GM18507 (cell line): Measurements from ENCODE around the gene MYO7A.
A peak's percentile ranks its signal among the peaks of the same experiment; 100 is the strongest.

Source experiments
- DNase-seq: peaks from one replicate; pipeline ENCODE4 v3.0.0; 2011; ENCODE audit warnings: low read depth; ENCODE audit not compliant: insufficient read length; ENCODE audit errors: extremely low spot score
- FAIRE-seq: peaks from 2 replicates; lab custom pipeline; 2011; peaks lifted over from hg19 to GRCh38; lab: Jason Lieb, UNC

Gene MYO7A

DNA sequence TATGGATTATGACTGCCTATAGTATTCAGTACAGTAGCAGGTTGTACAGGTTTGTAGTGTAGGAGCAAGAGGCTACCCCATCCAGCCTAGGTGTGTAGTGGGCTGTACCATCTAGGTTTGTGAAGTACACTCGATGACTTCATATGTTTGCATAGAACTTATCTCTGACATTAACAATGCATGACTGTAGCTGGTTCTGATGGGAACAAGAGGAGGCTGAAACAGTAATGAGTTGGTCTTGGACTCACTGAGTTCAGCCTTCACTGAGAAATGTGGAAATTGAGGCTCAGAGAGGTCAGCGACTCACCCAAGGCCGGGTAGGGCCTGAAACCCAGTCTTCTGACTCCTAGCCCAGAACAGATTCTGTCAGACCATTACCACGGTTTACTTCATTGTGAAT lies 13.0 kb downstream of the MYO7A start:
- FAIRE-seq (no peak), DNase-seq (no peak)

DNA sequence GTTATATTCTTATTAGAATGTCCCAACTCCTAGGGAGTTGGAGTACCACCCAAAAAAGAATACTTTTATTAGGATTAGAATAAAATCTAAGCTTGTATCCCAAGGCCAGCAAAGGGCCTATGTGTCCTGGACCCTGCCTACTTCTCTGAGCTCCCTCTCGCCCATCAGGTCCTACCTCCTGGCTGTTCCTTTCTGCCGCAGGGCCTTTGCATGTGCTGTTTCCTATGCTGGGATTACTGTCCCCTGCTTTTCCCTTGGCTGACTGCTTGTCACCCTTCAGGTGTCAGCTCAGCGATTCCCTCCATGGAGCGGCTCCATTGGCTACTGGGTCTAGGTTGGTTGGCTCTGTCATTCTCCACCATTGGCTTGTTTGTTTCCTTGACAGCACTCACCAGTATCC lies 13.4 kb downstream of the MYO7A start:
- DNase-seq (no peak), FAIRE-seq (no peak)

DNA sequence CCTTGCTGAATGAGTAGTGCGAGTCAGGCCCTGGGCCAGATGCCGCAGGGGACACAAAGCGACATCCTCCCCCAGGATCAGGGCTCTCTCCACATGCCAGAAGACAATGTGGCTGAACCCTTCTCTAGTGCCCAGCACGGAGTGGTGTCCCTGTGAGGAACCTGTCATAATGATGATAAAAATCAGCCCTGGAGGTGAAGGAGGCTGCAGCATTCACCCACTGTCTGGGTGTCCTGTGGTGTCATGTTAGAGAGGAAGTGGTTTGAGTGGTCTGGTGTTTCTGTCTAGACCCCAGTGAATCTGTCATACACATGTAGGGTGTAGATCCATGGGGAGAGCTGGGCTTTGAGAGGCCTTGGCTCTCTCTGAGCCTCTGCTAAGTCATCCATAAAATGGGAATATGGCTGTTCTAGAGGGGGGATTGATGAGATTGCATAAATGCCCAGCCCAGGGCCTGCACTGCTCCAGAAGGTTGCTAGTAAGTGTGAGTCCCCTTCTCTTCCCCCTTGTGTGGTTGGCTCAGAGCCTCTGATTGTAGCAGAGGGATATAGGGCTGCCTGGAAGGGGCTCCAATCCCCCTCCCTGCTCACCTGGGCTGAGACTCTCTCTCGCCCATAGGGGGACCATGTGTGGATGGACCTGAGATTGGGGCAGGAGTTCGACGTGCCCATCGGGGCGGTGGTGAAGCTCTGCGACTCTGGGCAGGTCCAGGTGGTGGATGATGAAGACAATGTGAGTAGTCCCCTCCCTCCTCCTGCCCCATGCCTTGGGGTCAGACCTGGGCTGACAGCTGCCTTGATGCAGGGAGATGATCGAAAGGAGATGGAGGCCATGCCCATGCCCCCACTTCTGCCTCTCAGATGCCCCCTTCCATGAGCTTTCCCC lies 14.3 kb downstream of the MYO7A start:
- DNase-seq (no peak), FAIRE-seq (peak; percentile 42)

DNA sequence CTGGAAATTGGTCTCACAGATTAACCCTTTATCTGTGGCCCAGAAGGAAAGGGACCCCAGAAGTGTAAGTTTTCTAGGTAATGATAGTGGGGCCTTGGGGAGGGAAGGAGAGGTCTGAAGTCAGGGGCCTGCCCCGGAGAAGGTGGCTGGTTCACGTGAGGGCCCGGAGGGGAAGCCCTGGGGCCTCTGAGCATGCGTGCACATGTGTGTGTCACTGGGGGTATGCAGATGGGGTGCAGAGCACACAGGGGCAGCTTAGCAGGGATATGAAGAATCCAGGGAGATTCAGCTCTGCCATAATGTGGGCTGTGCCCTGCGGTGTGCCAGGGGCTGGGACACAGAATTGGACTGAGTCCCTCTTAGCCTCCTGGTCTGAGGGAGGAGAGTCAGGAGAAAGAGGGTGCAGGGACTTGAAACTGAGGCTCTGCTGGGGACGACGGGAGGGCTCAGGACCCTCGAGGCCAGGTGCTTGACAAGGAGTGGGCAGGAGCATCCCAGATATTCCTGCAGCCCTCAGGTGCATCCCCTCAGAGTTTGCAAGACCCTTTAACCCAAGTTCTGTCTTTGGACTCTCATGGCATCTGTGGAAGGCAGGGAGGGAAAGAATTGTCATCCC lies 15.5 kb downstream of the MYO7A start:
- no peak for FAIRE-seq
- DNase-seq, result no peak

DNA sequence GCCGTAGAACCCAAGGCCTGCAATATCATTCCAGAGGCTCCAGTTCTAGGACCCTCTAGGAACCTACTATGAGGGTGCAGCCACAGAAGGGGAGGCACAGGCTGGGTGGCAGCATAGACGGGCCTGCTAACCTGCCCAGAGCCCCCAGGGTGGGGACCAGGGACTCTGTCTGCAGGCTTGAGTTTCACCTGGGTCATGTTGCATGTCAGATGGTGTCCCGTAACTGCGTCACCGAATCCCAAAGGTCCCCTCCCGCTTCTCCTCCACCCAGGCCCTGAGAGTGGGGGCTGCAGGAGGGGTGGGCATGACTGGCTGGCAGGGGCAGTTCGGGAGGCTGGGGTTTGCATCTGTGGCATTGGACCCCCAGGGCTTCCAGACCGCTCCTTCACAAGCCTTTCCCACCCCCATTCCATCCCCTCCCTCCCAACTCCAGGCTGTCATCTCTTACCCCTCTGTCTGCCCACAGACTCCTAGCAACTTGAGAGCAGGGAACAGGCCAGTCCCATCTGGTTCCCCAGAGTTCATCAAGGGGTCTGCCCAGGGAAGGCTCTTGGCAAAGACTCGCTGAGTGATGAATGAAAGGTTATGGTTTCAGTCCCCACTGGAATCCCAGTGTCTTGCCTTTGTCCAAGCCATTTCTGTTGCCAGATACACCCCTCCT lies 16.3 kb downstream of the MYO7A start:
- DNase-seq (no peak), FAIRE-seq (no peak)

DNA sequence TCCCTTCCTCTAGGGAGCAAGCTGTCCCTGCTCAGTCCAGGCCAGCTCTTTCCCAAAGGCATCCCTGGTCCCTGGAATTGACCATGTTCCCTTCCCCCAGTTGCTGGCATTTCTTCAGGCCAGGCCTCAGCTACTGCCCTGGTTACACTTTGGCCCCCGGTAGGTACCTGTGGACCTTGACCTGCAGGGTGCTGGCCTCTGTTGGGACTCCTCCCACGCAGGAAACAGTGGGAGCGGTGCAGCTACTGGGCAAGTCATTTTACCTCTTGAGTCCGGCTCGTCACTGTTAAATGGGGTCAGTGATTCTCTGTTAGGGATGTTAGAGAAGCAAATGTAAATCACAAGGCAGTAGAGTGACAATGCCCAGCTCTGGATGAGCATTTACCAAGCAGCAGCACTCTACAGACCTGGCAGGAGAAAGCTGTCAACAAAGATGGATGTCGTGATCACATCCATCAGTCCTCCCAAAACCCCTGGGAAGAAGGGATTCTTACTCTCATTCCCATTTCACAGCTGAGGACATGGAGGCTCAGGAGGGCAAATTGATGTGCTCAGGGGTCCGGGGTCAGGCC lies 16.9 kb downstream of the MYO7A start:
- no peak for DNase-seq
- FAIRE-seq, result no peak

DNA sequence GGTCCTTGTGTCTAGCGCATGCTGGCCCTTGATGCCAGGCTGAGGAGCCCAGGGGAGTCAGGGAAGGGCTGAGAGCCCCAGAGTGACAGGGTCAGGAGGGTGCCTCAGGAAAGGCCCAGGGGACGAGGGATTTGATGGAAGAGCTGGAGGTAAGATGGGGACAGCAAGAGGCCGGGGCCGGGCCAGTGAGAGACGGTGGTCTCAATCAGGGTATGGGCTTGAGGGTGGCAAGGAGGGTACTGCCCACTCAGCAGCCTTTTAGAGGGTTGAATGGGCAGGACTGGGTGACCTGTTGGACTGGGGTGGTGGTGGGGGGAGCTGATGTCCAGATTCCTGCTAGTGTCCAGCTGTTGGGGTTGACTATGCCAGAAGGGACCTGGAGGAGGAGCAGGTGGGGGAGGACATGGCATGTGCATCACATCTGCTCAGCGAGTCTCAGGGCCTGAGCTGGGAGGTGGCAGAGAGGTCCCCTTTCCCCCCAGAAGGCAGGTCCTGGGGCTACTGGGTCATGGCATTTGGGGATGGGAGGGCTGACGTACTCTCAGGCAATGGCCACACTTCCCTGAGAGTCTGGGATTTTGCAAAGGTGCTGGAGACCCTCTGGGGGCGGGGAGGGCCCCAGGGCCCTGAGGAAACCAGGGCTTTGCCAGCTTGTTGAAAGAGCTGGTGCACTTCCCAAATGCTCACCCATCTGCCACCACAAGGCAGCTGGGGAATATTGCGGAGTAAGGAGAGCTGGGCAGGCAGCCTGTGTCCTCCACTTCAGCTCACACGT lies 18.4 kb downstream of the MYO7A start:
- DNase-seq (no peak), FAIRE-seq (no peak)

DNA sequence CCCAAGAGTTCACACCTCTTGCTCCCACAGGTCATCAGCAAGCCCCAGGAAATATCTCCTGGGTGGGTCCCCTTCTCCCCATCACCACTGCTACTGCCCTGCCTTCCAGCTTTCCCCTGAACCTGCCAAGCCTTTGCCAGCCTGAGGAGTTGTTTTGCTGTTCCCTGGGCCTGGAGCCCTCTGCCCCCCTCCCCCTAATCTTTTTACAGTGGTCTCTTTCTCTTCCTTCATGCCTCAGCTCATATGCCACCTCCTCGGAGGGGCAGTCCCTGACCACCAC lies 18.9 kb downstream of the MYO7A start:
- FAIRE-seq, result no peak

DNA sequence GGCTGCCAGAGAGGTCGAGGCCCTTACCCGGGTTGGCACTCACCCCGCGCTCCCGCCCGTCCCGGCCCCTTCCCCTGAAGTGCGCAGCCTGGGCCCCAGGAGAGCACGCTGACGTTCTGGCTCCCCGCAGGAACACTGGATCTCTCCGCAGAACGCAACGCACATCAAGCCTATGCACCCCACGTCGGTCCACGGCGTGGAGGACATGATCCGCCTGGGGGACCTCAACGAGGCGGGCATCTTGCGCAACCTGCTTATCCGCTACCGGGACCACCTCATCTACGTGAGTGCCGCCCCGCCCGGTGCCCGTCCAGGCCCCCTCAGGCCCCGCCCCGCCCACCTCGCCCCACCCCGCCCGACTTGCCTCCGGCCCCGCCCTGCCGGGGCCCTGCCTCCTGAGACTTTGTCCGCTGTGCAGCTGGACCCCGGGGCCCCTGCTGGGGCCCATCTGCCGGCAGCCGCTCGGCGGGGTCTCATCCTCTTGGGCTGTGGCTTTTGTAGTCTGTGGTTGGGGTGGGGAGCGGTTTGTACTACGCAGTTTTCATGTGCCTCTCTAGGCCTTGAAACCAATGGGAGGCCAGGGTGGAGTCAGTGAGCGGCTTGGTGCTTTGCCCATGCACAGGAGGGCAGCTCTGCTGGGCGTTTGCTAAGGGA lies 19.7 kb downstream of the MYO7A start:
- DNase-seq, result no peak
- FAIRE-seq, result no peak

More for the DNA sequence above, 18.9 kb downstream of the MYO7A start:
- no peak for DNase-seq

DNA sequence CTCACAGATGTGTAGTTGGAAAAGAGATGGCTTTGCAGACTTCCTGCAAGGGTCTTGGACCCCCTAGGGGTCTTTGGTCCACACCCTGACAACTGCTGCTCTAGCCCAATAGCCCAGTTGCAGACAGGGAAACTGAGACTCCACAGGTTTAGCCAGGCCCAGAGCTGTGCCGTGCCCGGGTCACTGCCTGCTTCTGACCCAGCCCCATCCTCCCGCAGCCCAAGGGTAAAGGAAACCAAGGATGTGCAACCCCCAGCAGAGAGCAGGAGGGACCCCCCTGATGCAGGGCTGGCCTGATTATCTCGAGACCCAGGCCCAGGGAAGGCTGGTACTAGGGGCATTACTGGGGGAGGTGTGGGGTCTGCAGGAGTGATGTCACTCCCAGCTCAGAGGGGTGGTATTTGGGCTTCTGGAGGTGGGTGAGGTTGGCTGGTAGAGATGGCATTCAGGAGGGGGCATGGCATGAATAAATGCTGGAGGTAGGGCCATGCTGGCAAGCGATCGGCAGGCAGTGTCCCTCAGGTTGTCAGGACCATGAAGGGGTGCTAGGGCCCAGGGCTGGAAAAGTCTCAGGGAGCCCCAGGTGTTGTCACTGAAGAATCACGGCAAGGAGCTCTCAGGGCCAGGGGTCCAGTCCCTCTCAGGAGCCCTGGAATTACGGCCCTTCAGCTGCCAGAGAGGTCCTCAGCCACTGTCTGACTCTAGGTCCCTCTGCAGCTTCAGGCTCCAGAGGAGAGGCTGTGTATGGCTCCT lies 21.1 kb downstream of the MYO7A start:
- FAIRE-seq (no peak), DNase-seq (no peak)

DNA sequence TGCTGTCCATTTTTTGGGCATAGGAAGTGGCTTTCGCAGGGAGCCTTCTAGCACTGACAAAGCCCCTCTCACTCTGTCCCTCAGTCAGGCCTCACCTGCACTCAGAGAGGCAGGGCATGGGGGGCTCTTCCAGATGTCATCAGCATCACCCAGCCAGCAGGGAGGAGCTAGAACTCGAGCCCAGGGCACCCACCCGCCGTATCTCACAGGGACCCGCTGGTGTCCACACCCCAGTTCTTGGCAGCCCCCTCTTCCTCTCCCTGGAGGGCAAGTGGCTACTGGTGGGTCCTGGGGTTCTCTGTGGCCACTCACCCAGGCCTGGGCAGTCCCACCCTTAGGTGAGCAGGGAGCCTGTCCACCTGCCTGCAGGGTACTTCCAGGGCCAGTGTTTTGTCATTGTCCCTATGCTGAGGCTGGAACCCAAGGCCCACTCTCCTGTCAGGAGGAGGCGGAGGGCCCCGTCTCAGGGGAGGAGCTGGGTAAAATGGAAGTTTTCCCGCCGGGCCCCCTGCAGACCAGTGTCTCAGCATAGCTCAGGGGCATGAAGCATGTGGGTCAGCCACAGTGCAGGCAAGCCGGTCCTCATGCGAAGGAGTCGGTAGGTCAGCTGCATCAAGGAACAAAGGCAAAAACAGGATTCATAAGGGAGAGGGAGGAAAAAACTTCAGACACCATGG lies 21.8 kb downstream of the MYO7A start:
- FAIRE-seq (no peak), DNase-seq (no peak)

DNA sequence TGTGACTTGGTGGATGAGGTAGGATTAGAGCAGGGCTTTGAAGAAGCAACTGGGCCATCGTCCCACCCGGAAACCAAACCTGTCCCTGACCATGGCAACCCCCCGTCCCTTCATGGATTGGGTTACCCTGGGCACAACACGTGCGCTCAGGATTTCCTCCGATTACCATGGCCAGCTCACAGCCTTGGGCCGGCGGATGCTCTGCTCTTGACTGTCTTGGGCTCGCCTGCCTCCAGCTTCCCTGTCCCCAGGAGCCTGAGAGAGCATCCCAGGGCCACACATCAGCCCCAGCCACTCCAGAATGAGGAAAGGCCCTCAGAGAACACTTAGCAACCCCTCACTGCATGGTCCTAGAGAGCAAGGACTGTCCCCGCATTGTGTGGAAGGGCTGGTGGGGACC lies 22.8 kb downstream of the MYO7A start:
- DNase-seq (no peak), FAIRE-seq (no peak)

DNA sequence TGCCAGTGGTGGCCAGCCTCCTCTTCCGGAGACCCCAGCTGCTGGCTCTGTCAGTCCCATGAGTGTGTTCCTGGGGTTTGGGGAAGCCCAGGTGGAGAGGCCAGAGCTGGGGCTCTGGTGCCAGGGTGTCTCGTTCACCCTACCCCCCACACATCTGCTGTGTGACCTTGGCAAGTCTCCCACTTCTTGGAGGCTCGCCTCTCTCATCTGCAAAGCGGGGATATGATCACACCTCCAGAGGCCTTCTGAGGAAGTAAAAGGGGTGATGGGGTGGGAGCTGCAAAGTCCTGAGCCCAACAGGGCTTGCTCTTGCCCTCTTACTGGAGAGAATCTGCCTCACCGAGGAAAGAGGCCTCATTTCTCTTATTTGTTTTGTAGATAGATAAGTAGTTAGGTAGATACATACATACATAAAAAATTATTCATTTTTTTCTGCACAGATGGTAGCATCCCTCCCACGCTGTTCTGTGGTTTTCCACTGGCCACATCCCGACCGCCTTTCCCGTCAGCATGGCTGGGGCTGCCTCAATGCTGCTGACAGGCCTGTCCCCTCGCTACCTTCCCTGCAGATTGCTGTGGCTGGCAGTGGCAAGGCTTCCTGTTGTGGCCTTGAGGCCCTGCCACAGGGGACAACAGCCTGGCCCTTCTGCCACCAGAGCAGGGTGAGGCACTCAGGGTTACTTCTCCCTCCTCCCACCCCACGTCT lies 23.9 kb downstream of the MYO7A start:
- no peak for FAIRE-seq
- DNase-seq, result no peak

DNA sequence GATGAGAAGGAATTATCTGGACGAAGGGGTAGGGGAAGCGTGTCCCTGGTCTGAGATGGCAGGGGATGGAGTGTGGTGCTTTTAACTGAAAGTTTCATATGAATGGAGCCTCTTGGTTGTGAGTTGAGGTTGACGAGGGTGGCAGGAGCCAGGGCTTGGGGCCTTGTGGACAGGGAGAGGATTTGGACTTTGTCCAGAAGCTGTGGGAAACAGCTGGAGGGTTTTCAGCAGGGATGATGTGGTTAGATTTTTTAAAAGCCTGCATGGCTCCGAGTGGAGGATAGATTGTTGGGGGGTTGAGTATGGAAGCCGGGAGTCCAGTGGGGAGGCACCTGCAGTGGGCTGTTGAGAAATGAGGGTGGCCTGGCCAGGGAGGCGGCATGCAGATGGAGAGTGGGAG lies 24.8 kb downstream of the MYO7A start:
- FAIRE-seq (no peak), DNase-seq (no peak)

DNA sequence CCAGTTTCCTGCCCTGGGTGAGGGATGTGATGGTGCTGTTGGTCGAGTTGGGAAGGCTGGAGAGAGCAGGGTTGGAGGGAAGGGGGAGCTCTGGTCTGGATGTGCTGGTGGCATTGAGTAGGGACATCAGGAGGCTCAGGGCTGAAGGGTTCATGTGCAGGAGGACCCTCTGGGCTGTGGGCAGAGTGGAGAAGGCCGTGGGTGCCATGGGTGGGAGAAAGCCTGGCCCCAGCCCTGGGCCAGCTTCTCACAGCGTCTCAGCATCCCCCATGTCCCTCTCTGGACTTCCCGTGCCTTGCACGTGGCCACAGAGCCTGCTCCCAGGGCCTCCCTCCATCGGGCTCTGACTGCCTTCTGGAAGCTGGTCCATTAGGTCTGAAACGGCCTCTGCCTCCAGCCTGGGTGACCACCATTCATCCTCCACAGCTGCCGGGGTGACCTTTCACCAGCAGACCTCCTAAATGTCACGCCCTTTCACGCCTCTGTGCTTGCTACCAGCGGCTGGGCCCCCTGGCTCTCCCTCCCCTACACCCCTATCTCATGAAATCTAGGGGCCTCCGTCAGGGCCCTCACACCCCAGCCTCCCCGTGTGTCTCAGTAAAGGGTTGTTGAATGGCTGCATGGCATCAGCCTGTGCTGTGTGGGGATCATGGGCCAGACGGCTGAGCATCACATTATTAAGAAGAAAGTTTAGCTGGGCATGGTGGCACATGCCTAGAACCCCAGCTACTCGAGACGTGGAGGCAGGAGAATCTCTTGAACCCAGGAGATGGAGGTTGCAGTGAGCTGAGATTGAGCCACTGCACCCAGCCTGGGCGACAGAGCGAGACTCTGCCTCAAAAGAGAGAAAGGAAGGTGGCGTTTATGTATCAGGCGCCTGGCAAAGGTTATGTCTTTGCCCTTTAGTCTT lies 25.5 kb downstream of the MYO7A start:
- no peak for DNase-seq
- no peak for FAIRE-seq

DNA sequence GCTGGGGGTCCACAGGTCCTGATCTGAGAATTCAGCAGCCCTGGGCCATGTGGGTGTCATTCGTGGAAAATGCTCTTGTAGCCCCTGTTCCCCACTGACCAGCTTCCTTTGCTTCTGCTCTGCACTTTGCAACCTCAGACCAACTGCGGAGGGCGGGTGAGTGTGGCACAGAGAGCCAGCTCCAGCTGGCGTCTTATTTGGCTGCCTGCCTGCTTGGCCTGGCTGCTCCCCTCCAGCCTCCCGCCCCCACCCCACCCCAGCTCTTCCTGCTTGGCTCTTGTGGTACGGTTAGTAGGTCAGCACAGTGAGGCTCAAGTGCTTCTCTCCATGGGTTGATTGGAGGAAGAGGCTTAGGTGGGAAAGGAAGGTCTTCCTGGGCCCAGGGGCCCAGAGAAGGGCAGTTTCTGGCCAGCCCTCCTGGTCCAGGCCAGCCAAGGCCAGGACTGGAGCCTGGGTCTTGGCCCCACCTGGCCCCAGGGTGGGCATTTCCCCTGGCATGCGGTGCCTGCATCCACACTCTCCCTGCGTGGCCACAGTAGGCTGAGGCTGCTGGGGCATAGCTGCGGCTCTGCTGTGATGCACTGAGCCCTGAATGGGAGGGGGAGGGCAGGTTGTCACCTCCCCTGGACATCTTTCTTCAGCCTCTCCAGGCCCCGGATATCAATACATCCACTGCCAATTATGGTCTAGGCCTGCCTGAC lies 26.5 kb downstream of the MYO7A start:
- DNase-seq (no peak), FAIRE-seq (no peak)
